ENCODE measurements around the gene CDADC1. TPM values are rescaled to one million over a fixed set of nuclear protein-coding genes. Genes with fewer than 3 reads are reported as not detected.

CDADC1 gene
- total RNA-seq, 1 donor from 2014 or later = 2.7 TPM

DNA sequence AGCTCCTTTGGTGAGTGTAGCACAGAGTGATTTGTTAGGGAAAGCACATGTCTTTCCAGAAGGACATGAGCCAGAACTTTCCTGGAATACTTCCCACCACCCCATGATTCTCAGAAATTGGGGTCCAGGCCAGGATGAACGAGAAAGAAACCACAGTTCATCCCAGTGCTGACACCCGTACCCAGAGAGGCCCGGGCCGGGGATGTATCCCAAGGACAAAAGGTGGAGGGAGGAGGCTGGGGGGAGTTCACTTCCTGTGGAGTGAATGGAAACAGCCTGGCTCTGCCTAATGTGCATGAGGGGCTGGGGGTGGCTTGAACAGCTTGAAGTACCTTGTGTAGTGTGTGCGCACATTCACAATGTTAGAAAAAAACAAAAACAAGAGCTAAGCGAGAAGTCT, 47.5 kb downstream of the CDADC1 start:
- DNase-seq (ENCODE audit: low read depth, low spot score) = no peak

GRCh38 chr13:49296659-49297058, 48.9 kb downstream of the CDADC1 start:
- no peak for DNase-seq (ENCODE audit: low read depth, low spot score)

DNA sequence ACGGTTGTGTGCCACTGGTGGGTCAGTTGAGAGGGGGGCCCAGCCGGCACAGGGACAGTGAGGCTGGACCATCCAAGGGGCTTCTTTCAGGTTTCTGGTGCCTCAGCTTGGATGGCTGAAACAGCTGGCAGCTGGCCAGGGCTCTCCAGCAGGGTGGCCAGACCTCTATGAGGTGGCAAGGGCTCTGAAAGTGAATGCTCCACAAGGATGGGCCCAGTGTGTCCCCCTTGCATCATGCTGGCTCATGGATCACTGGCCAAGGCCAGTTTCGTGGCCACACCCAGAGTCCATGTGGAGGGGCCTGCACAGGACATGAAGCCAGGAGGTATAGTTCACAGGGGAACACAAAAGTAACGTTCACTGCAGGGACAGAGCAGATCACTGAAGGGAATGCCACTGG, 49.6 kb downstream of the CDADC1 start:
- no peak for DNase-seq (ENCODE audit: low read depth, low spot score)

- no peak for DNase-seq (ENCODE audit: low read depth, low spot score)
Measured at GRCh38 chr13:49298416-49298815, 50.7 kb downstream of the CDADC1 start.

DNA sequence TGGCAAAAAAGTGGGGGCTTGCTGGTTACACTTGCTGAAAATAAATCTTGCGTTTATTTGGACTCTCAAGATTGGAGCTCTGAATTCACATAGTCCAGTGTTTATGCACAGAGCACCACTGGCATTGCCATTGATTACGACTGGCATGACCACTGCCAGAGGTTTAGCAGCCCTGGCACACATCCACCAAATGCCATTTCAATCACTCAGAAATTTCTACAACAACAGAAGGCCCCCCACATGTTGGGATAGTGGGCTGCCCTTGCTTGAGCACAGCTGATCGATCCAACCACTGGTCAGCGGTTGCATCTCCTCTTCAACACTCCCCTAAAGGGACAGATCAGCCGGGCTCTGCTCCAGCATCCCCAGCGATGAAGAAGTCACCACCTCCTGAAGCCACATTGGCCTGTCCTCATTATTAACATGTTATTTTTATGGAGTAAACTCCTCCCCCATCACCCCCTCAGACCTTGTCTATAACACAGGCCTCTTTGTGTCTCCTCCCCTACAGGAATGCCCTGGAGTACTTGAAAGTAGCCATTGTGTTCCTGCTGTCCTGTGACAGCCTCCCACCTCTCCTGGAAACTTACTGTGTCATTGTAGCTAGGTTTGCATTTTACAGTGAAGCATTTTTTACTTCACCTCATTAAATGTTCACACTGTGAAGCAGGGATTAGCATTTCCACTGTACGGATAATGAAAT, 51.3 kb downstream of the CDADC1 start:
- no peak for DNase-seq (ENCODE audit: low read depth, low spot score)

DNA sequence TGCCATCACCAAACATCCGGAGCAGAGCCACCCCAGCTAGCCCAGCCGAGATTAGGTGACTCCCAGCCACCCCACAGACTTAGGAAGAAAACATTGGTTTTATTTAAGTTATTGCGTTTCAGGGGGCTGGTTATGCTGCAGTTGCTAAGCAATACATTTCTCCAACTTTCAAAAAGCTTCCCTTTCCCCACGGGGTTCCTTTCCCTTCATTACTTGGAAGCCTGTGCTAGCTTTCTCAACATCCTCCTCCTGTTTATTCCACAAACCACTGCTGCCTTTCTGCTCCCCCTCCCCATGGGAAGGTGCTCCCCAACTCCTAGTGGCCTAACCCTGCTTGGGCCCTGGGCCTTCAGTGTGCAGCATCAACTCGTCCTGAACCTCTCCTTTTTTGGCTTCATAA, 52.6 kb downstream of the CDADC1 start:
- no peak for DNase-seq (ENCODE audit: low read depth, low spot score)

GRCh38 chr13:49300739-49301589, 53.2 kb downstream of the CDADC1 start:
- DNase-seq (ENCODE audit: low read depth, low spot score) = no peak

DNA sequence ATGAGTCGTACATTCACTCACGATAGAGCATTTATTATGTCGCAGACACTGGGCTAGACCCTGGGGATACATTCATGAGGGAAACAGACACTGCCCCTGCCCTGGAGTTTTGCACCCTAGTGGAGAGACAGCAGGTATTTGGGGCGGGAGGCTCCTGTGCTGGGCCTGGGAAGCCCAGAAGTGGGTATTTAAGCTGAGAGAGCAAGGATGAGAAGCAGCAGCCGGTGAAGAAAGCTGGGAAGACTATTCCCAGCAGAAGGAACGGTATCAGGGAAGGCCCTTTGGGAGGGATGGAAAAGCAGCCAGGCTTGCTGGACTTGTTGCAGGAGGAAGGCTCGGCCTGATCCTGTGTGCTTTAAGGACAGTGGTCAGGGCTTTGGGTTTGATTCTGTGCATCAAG, 54.5 kb downstream of the CDADC1 start:
- DNase-seq (ENCODE audit: low read depth, low spot score) = no peak

GRCh38 chr13:49302817-49303216, 55.1 kb downstream of the CDADC1 start:
- DNase-seq (ENCODE audit: low read depth, low spot score) = no peak

GRCh38 chr13:49303533-49304252, 56.0 kb downstream of the CDADC1 start:
- no peak for DNase-seq (ENCODE audit: low read depth, low spot score)

DNA sequence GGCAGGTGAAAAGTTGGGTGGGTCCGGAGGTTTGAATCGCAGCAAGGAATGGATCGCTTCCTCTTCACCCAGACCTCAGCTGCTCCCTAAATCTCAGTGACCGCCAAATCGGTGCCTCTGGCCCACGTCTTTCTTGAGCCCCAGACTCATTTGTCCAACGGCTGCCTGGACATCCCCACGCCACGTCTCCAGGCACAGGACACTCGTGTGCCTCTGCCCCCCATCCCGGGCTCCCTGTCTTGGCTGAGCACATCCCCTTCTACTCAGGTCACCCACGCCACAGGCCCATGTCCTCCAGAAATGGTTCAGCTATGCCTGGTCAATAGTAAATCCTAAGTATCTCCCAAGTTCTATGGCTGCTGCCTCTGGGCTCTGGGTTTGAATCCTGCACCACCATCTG, 56.6 kb downstream of the CDADC1 start:
- DNase-seq (ENCODE audit: low read depth, low spot score) = no peak

- no peak for DNase-seq (ENCODE audit: low read depth, low spot score)
Measured at GRCh38 chr13:49304763-49305700, 57.3 kb downstream of the CDADC1 start.

DNA sequence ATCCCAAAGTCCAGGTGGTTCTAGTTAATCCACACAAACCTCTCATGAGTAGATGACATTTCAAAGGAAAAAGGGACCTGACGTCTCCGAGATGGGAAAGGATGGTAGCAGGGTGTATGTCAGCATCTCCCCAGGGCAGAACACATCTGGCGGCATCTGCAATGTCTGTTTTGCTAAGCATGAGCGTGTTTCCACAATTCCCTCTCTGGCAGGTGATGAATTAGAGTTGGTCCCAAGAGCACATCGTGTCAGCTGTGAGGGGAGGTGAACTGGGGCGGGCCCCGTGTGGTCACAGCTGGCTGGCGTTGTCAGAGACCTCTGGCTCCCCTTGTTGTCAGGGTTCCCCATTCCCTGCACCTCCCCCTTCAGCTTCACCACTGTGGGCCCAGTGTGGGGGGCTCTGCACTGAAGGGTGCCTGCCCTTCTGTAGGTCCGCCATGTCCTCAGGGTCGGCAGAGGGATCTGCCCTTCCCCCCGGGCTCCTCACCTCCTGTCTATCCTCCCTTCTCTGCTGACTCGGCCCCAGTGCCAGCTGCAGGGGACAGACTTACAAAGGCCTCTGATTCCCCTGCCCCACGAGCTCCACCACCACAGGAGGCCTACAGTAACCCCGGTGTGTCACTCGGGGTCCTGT, 58.2 kb downstream of the CDADC1 start:
- DNase-seq (ENCODE audit: low read depth, low spot score) = no peak

DNA sequence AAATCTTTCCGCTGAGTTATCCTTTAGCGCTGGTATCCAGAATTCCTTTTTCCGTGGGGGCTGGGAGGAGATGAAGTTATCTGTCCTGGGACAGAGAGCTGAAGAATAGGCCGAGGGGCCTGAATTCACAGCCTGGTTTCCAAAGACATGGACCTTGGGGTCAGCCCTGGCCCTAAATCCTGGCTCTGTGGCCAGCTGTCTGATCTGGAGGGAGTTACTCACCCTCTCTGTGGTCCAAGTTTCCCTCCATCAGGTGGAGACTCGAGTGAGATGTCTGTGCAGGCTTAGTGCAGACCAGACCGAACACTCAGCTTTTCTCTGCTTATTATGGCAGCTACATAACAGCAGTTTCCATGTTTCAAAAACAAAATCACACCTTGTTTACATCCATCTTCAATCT, 59.6 kb downstream of the CDADC1 start:
- DNase-seq (ENCODE audit: low read depth, low spot score) = no peak

GRCh38 chr13:49308097-49308875, 60.6 kb downstream of the CDADC1 start:
- no peak for DNase-seq (ENCODE audit: low read depth, low spot score)

- DNase-seq (ENCODE audit: low read depth, low spot score) = no peak
Measured at GRCh38 chr13:49308921-49309408, 61.2 kb downstream of the CDADC1 start.

DNA sequence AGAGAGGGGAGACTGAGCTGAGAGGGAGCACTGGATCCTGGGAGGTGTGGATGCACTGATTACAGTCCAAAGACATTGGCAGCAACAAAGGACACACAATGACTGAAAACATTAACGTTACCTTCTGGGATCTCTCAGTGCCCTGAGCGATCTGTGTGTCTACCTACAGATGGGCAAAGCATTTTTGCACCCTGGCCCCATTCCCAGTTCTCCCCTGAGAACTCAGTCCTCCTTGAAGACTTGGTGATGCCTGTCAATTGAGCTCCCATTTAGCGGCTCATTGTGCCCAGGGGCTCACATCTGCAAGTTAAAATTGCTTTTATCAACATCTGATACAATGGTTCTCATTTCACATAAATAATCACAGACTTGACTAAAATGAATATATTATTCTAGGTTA, 62.5 kb downstream of the CDADC1 start:
- no peak for DNase-seq (ENCODE audit: low read depth, low spot score)

DNA sequence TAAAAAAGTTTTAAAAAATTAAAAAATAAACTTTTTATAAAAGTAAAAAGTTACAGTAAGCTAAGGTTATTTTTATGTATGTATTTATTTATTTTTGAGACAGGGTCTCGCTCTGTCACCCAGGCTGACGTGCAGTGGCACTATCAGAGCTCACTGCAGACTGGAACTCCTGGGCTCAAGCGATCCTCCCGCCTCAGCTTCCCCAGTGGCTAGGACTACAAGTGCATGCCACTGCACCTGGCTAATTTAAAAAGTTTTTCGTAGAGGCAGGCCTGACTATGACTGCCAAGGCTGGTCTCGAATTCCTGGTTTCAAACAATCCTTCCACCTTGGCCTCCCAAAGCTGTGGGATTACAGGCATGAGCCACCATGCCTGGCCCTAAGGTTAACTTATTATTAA, 64.1 kb downstream of the CDADC1 start:
- no peak for DNase-seq (ENCODE audit: low read depth, low spot score)

DNA sequence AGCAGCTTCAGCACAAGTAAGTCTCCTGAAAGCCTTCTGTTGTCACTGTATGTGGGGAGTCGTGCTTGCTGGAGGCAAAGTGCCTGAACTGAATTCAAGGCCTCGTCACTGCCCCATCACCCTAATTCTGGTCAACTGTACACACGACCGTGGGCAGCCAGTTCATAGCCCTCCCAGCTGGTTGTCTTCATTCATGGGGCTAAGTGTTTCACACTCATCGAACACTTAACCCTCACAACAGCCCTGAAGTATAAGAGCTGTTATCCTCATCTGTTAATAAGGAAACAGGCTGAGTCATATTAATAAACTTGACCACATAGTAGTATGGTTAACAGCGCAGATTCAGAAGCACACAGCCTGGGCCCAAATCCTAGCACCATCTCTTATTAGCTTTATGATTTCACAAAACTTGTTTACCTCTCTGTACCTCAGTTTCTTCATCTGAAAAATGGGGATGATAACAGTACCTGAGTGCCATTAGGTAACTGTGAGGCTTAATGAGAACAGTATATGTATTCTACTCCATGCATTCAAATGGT, 66.7 kb downstream of the CDADC1 start:
- DNase-seq (ENCODE audit: low read depth, low spot score) = no peak

All from pulmonary artery endothelial cell (primary cell).